Measurements from ENCODE around the gene RTN1.

The RTN1 gene

GRCh38 chr14:59882957-59883356 is 12.4 kb upstream of the RTN1 start:
- no peak overlapping the region for H3K4me3 ChIP-seq (ENCODE audit: low read depth, low read length)
- no peak for DNase-seq (ENCODE audit: low read depth)
- peak; percentile 26 for TF ChIP-seq CTCF (IDR thresholded peaks at IDR 0.05; ENCODE audit: insufficient read depth, low read depth, low read length, missing control alignments)

GRCh38 chr14:59871166-59871495 is 555 bp upstream of the RTN1 start:
- no peak for TF ChIP-seq CTCF (IDR thresholded peaks at IDR 0.05; ENCODE audit: insufficient read depth, low read depth, low read length, missing control alignments)
- H3K4me3 ChIP-seq (ENCODE audit: low read depth, low read length) = no peak overlapping the region; the same call in 1 of the 2 replicates
- no peak for DNase-seq (ENCODE audit: low read depth)

- H3K4me3 ChIP-seq (ENCODE audit: low read depth, low read length) = no peak overlapping the region
- TF ChIP-seq CTCF (IDR thresholded peaks at IDR 0.05; ENCODE audit: insufficient read depth, low read depth, low read length, missing control alignments) = no peak
- no peak for DNase-seq (ENCODE audit: low read depth)
These were observed 958 bp downstream of the RTN1 start for GRCh38 chr14:59869381-59870255.

DNA sequence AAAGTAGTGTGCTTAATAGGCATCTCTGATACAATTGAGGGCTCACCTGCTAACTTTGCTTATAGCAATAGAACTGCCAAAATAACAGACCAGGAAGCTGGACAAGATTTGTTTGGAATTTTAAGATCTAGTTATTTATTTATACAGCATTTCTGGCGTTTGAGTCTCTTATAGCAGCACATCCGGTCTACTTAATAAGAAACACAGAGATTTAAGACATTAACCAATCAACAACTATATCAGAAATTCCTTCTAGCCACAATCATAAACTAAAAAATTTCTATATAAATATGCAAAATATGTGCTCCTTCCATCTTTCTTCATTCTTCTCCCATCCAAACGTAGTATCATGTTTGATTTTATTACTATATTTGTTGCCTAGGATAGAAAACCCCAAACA is 2.6 kb downstream of the RTN1 start:
- no peak overlapping the region for H3K4me3 ChIP-seq (ENCODE audit: low read depth, low read length)
- TF ChIP-seq CTCF (IDR thresholded peaks at IDR 0.05; ENCODE audit: insufficient read depth, low read depth, low read length, missing control alignments) = no peak
- no peak for DNase-seq (ENCODE audit: low read depth)

- no peak overlapping the region for H3K4me3 ChIP-seq (ENCODE audit: low read depth, low read length)
- DNase-seq (ENCODE audit: low read depth) = no peak
- TF ChIP-seq CTCF (IDR thresholded peaks at IDR 0.05; ENCODE audit: insufficient read depth, low read depth, low read length, missing control alignments) = no peak
These were observed 6.6 kb downstream of the RTN1 start for GRCh38 chr14:59863806-59864525.

GRCh38 chr14:59857328-59857727 is 13.2 kb downstream of the RTN1 start:
- no peak for DNase-seq (ENCODE audit: low read depth)
- TF ChIP-seq CTCF (IDR thresholded peaks at IDR 0.05; ENCODE audit: insufficient read depth, low read depth, low read length, missing control alignments) = no peak

More at GRCh38 chr14:59857328-59857727, 13.2 kb downstream of the RTN1 start:
- H3K4me3 ChIP-seq (ENCODE audit: low read depth, low read length) = no peak overlapping the region
